K562 (cell line): ENCODE data around the gene CBX3. TPM values are rescaled to one million over a fixed set of nuclear protein-coding genes. Genes with fewer than 3 reads are reported as not detected.

Source experiments
- CBX3 ChIP-seq, 2 experiments: IDR thresholded peaks; 1 replicate in 1 of 2; 2 replicates in 1 of 2; pipeline ENCODE4 v1.6.1; 2012; ENCODE audit warnings: inconsistent platforms in 2 of 2, low read length in 2 of 2, borderline replicate concordance in 1 of 2, control low read depth in 1 of 2
- CREBBP ChIP-seq: IDR thresholded peaks from one replicate; pipeline ENCODE4 v1.6.1; 2012; ENCODE audit warnings: low read depth, mild to moderate bottlenecking, control low read depth, inconsistent platforms, low read length
- HMG20B ChIP-seq: fragments of 250-450 bp; sonication (Bioruptor Pico); IDR thresholded peaks from 2 replicates; pipeline ENCODE4 v1.5.0; 2021; ENCODE audit warnings: mild to moderate bottlenecking
- MBD1 ChIP-seq: fragments of 250-450 bp; sonication (Bioruptor Pico); IDR thresholded peaks from 2 replicates; pipeline ENCODE4 v1.8.0; 2022; ENCODE audit warnings: inconsistent platforms
- MGA ChIP-seq: fragments of 450-650 bp; IDR thresholded peaks from 2 replicates; pipeline ENCODE4 v1.6.1; 2016; ENCODE audit warnings: mild to moderate bottlenecking, moderate library complexity
- NR0B1 ChIP-seq: fragments of 450-650 bp; IDR thresholded peaks from one replicate; pipeline ENCODE4 v1.6.1; 2018; ENCODE audit warnings: mild to moderate bottlenecking, moderate library complexity; ENCODE audit not compliant: partially characterized antibody
- RUNX1 ChIP-seq: sonication (generic); IDR thresholded peaks from 2 replicates; pipeline ENCODE4 v1.6.1; 2016; ENCODE audit warnings: antibody characterized with exemption, low read depth
- ZNF518B ChIP-seq: fragments of 250-450 bp; sonication (Bioruptor Pico); IDR thresholded peaks from 2 replicates; pipeline ENCODE4 v1.5.0; 2021; ENCODE audit warnings: mild to moderate bottlenecking, moderate library complexity
- polyA plus RNA-seq, 8 experiments: library from polyadenylated mRNA; depleted of rRNA in 4 of 8; stranded (reverse) in 5 of 8; unstranded in 3 of 8; fragments of >200 nt; fragmentation: Nextera tagmentation in 2 of 8; fragmentation: Illumina TruSeq in 1 of 8; extraction: Ambion mirVana in 2 of 8; extraction: Trizol in 1 of 8; gene quantifications; 2 replicates each; pipeline versions ENCODE4 v1.2.1 to v1.2.3, GENCODE V29; 2011 to 2014; ENCODE audit warnings: inconsistent platforms in 1 of 8, missing spikeins in 1 of 8
- total RNA-seq, 7 experiments: library from RNA; depleted of rRNA in 6 of 7; stranded (reverse); fragments of >200 nt in 6 of 7; fragmentation: Illumina TruSeq in 2 of 7; extraction: Trizol in 2 of 7; gene quantifications; 2 replicates each; pipeline versions ENCODE4 v1.2.1 to v1.2.3, GENCODE V29; 2011 to 2021; ENCODE audit warnings: low replicate concordance in 1 of 7

The CBX3 gene
- total and polyA plus RNA-seq, 9 of the 15 experiments (the other 6 are each of a cell fraction or from before 2014, with no cell fraction given), result 198 to 413 (median 328) TPM

- TF ChIP-seq ZNF518B (CRISPR knock-in tag) (no peak), CBX3 (IDR thresholded peaks at IDR 0.05; ENCODE audit: borderline replicate concordance in 1 of 2, low read length in 2 of 2) (no peak), RUNX1 (no peak), NR0B1 (no peak), MGA (no peak), HMG20B (CRISPR knock-in tag) (no peak), CREBBP (no peak), MBD1 (no peak)
These were observed 1.5 kb upstream of the CBX3 start (continued) for GRCh38 chr7:26200038-26200443.
